Measurements from ENCODE around the gene IPO13. TPM values are rescaled to one million over a fixed set of nuclear protein-coding genes. Genes with fewer than 3 reads are reported as not detected.

Gene IPO13
- total RNA-seq, 1 donor from 2014 or later = 28.7 TPM

GRCh38 chr1:43904660-43905551 lies 41.8 kb upstream of the IPO13 start:
- no peak for TF ChIP-seq CTCF (conservative IDR thresholded peaks at IDR 0.05; ENCODE audit: low read depth, low read length)
- no peak for DNase-seq (ENCODE audit: low read depth)
- H3K4me3 ChIP-seq (ENCODE audit: low read depth, low read length) = no peak overlapping the region

GRCh38 chr1:43908226-43908625 lies 38.5 kb upstream of the IPO13 start:
- TF ChIP-seq CTCF (conservative IDR thresholded peaks at IDR 0.05; ENCODE audit: low read depth, low read length) = no peak
- H3K4me3 ChIP-seq (ENCODE audit: low read depth, low read length) = no peak overlapping the region
- no peak for DNase-seq (ENCODE audit: low read depth)

GRCh38 chr1:43908858-43909257 lies 37.9 kb upstream of the IPO13 start:
- DNase-seq (ENCODE audit: low read depth) = no peak
- no peak overlapping the region for H3K4me3 ChIP-seq (ENCODE audit: low read depth, low read length)
- no peak for TF ChIP-seq CTCF (conservative IDR thresholded peaks at IDR 0.05; ENCODE audit: low read depth, low read length)

GRCh38 chr1:43910343-43910742 lies 36.4 kb upstream of the IPO13 start:
- DNase-seq (ENCODE audit: low read depth) = no peak
- no peak overlapping the region for H3K4me3 ChIP-seq (ENCODE audit: low read depth, low read length)
- no peak for TF ChIP-seq CTCF (conservative IDR thresholded peaks at IDR 0.05; ENCODE audit: low read depth, low read length)

GRCh38 chr1:43912607-43913006 lies 34.1 kb upstream of the IPO13 start:
- no peak for TF ChIP-seq CTCF (conservative IDR thresholded peaks at IDR 0.05; ENCODE audit: low read depth, low read length)
- H3K4me3 ChIP-seq (ENCODE audit: low read depth, low read length) = no peak overlapping the region
- no peak for DNase-seq (ENCODE audit: low read depth)

GRCh38 chr1:43913051-43913501 lies 33.7 kb upstream of the IPO13 start:
- DNase-seq (ENCODE audit: low read depth) = no peak
- no peak for TF ChIP-seq CTCF (conservative IDR thresholded peaks at IDR 0.05; ENCODE audit: low read depth, low read length)
- H3K4me3 ChIP-seq (ENCODE audit: low read depth, low read length) = no peak overlapping the region
